AG20443 (cell line): ENCODE results near the gene CP.
A peak's percentile ranks its signal among the peaks of the same experiment; 100 is the strongest.
"Not testable (repeated sequence)": the region's sequence is repeated elsewhere in the genome, so short reads cannot be mapped to it uniquely, and the experiment has no call there.

Experiments used
- DNase-seq: peaks from one replicate; pipeline ENCODE4 v3.0.0; 2012; ENCODE audit warnings: low spot score, mixed read lengths

Gene CP

GRCh38 chr3:149221783-149222517 lies at the start of gene CP:
CP (minus strand) TSS chr3:149221829; CDS start chr3:149221792, 37 bp downstream.
- DNase-seq: no peak

- no peak for DNase-seq
These were observed 48.6 kb upstream of the CP start for GRCh38 chr3:149270180-149270579.

DNA sequence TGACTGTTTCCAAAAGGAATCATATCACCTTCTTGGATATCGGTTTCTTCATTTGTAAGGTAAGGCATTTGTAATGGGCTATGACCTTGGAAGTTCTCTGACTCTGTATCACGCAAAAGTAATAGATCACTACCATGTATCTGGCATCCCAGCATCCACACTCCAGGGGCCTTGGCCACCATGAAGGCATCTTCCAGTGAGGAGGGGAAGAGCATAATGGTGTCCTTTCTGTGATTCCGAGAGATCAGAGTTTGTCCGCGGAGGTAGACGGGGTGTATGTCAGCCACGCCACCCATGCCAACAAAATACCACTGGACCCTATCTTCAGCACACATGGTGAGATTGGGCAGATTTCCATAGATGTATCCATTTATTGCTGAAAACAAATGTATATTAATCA lies 48.1 kb upstream of the CP start:
- DNase-seq: no peak

GRCh38 chr3:149267565-149267964 lies 45.9 kb upstream of the CP start:
- DNase-seq: no peak

DNA sequence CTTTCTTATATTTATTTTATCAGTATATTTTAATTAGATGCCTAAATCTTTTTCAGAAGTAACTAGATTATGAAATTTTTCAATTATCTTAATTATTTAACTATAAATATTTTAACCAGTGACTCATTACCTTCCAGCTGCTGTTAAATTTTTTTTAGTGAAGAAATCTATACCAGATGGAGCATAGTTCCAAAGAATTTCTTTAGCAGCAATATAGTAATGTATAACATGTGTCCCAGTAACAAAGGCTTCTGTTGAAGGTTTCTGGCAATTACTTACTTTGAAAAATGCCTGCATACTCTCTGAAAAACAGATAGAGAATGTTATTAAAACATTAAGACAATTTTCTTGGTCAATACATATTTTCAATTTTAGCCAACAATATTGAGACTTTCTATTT lies 45.1 kb upstream of the CP start:
- no peak for DNase-seq

DNA sequence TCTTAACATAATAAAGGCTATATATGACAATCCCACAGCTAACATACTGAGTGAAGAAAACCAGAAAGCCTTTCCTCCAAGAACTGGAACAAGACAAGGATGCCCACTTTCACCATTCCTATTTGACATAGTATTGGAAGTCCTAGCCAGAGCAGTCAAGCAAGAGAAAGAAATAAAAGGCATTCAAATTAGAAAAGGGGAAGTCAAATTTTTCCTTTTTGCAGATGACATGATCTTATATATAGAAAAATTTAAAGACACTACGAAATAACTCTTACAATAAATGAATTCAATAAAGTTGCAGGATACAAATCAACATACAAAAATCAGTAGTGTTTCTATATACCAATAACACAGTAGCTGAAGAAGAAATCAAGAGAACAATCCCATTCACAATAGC lies 42.2 kb upstream of the CP start:
- DNase-seq: no peak

- no peak for DNase-seq
These were observed 37.1 kb upstream of the CP start for GRCh38 chr3:149258714-149259113.

DNA sequence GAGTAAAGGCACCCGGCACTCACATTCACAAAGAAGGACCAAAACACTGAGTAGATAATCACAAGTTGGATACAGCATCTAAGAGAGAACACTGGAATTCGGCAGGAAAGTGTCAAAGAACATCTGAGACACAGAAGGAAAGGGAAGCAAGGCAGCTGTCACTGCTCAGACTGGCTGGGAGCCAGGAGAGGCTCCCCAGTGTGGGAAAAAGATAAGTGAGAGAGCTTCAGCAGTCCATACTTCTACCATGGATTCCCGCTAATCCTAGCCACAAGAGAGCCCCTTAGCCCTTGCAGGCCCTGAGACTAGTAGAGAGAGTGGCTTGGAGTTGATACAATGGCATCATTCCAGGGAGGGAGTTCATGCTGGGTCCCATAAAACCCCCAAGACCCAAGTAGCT lies 36.7 kb upstream of the CP start:
- no peak for DNase-seq

GRCh38 chr3:149252272-149252671 lies 30.6 kb upstream of the CP start:
- no peak for DNase-seq

DNA sequence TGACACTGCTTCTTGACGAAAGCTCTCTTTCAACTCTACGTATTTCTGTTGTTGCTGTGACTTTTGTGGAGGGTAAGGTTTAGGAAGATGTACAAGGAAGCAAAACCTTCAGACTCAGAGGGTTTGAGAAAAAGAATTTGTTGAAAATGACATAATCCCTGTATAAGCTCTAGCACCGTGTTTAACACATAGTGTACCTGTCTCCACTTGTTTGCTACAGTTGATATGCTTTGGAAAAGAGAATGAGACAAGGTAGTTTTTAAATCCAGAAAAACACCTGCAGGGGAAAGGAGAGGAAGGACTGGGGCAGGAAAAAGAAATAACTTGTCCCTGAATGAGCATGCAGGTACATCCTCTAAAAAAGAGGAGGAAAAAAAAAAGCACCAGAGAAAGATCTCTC lies 29.6 kb upstream of the CP start:
- DNase-seq: no peak

GRCh38 chr3:149247929-149248691 lies 26.5 kb upstream of the CP start:
- no peak for DNase-seq

GRCh38 chr3:149247008-149247710 lies 25.5 kb upstream of the CP start:
- DNase-seq: peak; percentile 20

DNA sequence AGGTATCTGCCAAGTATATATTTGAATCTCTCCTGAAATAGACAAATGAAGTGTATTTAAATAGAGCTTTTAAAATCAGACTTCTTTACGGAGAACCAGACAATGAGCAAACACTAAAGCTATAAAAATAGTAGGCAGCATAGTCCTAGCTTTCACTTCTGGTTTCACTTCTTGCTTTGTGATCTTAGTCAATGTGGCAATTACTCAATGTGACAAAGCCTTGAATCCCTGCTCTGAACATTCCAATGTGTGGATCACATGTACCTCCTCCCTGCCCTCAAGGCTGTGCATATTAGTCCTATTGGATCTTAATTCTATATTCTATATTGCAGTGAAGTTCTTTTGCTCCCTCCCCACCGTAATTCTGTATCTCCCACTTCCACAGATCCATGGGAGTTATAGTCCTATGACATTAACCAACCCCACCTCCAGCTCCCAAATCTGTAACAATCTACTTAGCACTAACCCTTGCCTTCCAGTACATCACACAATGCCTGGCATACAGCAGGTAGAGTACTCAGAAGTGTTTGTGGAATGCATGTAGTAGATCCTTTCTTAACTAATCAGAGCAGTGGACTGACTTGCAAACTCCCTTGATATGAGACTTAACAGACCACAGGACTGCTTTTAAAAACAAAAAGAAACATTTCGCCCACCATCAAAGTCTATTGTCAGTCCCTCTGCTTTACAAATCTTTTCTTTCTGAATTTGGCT lies 24.3 kb upstream of the CP start:
- DNase-seq: peak; percentile 67

- no peak for DNase-seq
These were observed 21.9 kb upstream of the CP start for GRCh38 chr3:149243540-149243939.

DNA sequence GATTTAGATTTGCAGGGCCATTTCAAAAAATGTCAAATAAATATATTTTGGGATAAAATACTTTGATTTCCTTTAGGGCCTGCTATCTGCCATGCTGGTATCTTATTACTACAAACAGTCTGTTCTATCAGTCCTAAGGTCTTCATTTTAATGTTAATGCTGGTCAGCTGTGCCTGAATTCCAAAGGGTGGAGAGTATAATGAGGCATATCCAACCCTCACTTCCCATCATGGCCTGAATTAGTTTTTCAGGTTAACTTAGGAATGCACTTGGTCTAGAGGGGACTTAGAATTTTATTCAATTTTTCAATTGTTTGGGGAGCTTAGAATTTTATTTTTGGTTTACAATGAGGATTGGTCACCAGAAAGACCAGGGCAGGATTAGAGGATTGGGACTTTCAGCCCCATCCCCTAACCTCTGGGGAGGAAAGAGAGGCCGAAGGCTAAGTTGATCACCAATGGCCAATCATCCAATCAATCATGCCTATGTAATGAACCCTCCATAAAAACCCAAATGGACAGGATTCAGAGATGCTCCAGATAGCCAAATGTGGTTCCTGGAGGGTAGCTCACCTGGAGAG lies 17.8 kb upstream of the CP start:
- no peak for DNase-seq

DNA sequence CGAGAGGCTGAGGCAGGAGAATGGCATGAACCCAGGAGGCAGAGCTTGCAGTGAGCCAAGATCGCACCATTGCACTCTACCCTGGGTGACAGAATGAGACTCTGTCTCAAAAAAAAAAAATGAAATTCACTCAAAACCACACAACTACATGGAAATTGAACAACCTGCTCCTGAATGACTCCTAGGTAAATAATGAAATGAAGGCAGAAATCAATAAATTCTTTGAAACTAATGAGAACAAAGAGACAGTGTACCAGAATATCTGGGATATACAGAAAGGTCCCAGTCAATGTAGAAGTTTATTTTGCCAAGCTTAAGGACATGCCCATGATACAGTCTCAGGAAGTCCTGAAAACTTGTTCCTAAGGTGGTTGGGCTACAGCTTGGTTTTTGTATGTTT lies 16.6 kb upstream of the CP start:
- DNase-seq: not testable (repeated sequence)

DNA sequence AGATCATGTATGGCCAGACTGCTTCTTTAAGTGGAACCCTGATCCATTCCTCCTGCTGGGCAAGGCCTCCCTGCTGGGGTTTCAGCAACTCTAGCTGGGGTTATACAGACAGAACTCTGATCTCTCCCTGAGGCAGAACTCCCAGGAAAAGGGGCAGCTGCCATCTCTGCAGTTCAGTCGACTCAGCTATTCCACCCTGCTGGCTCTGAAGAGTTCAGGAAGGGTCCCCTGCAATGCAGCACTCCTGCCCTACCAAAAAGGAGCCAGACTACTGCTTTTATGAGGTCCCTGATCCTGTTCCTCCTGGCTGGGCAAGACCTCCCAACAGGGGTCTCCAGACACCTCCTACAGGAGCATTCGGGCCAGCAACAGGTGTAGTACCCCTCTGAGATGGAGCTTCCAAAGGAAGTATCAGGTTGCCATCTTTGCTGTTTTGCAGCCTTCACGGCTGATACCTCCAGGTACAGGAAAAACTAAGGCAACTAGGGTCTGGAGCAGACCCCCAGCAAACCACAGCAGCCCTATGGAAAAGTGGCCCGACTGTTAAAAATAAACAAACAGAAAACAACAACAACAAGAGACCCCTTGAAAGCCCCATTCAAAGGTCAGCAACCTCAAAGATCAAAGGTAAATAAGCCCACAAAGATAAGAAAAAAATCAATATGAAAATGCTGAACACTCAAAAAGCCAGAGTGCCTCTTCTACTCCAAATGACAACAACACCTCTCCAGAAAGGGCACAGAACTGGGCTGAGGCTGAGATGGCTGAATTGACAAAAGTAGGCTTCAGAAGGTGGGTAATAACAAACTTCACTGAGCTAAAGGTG lies 14.2 kb upstream of the CP start:
- DNase-seq: no peak

DNA sequence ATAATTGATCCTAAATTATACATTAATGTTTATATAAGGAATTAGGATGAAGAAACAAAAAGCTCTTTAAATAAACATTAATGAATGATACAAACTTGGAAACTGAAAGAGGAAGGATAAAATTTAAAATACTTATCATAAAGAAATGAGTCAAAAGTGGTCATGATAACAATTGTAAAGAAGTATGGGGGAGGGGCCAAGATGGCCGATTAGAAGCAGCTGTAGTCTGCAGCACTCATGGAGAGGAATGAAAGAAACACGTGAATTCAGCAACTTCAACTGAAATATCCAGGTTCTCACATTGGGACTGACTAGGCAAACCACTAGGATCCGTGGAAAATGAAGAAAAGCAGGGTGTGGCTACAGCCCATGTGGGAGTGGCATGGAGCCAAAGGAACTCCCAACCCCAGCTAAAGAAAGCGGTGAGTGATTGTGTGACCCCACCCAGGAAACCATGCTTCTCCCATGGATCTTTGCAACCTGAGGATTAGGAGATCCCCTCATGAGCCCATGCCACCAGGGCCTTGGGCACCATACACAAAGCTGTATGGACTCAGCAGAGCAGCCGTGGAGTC lies 13.1 kb upstream of the CP start:
- DNase-seq: peak; percentile 12

DNA sequence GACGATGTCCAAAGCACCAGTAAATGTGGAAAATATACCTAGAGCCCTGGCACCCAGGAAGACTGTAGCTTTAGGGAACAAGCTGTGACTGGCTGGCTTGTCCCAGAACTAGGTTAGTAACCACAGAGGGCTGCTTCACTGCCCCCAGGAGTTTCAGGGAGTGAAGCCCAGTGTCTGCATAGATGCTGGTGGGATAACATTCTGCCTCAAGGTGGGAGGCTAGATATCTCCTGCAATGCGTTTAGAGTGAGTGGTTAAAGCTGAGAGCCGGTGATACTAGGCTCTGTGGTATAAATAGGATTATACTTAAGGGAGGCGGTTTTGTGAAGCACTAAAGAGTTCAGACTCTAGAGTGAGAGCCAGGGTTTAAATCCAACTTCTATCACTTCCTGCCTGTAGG lies 11.7 kb upstream of the CP start:
- DNase-seq: no peak

DNA sequence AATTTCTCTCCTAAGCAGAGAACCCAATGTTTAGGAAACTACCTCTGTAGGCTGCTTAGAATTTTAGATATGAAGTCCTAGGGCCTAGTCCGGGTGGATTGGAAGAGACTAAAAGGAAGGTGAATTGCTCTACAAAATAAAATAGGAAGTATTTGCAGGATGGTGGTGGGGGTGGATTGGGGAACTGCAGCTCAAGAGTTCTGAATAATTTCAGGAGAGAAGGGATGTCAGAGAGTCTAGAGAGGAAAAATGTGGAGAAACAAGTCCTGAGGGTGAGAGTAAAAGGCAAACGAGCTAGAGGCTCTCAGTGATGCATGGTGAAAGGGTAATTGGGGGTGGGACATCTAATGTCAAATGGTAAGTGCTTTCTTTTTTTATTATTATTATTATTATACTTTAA lies 10.2 kb upstream of the CP start:
- no peak for DNase-seq
